ENCODE measurements around the gene NCBP1. TPM values are rescaled to one million over a fixed set of nuclear protein-coding genes. Genes with fewer than 3 reads are reported as not detected.

The NCBP1 gene
- total and polyA plus RNA-seq, 7 experiments from 2014 or later: 15.9 to 42.2 (median 35.6) TPM

DNA sequence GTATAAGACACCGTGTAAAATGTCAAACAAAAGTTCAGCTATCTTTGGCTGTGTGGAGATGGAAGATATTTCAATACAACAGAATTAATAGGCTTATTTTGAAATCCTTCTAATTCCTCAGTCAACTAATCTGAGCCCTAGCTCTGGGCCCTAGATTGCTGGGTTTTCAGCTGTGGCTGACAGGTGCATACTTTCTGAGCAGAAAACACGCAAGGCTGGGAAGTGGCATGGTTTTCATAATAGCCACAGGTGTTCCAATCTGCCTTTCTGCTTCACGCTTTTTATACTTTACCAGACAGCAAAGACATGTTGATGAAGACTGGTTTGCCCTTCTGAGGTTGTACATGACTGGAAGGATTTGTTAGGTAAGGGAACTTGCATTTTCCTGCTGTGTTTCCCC, 84.2 kb downstream of the NCBP1 start:
- Histone ChIP-seq H3K27ac (ENCODE audit: low read depth, low read length) (no peak overlapping the region), H3K4me3 (ENCODE audit: low read length) (no peak overlapping the region), H3K9me3 (ENCODE audit: control insufficient read depth in 2 of 3, low read length in 3 of 3) (no peaks in the 10 kb centered on the region), H3K4me1 (ENCODE audit: control insufficient read depth in 2 of 2, insufficient read depth in 2 of 2, low read length in 2 of 2) (peaks cover 6 to 10% of the 10 kb centered on the region in 2 donors), H3K36me3 (ENCODE audit: control insufficient read depth in 2 of 3, insufficient read depth in 3 of 3, low read length in 3 of 3) (no peaks in the 10 kb centered on the region), H3K27me3 (ENCODE audit: control insufficient read depth in 2 of 2, insufficient read depth in 2 of 2, low read length in 2 of 2) (no peaks in the 10 kb centered on the region)
- Mint-ChIP-seq H3K36me3 (peaks cover 0 to 12% (median 5%) of the 10 kb centered on the region in 5 donors), H3K27ac (no peak overlapping the region), H3K9me3 (peaks cover 1 to 9% (median 6%) of the 10 kb centered on the region in 11 donors), H3K27me3 (peaks cover 0 to 39% (median 7%) of the 10 kb centered on the region in 5 donors), H3K4me1 (peaks cover 2 to 26% (median 15%) of the 10 kb centered on the region in 7 donors), H3K4me3 (no peak overlapping the region)
- intact Hi-C loops (cut with micrococcal nuclease): no loop called here
- CTCF ChIA-PET: no interaction called here
- ATAC-seq: no peak
- no peak for DNase-seq
- POLR2A ChIA-PET: interaction anchor here (0.6 kb wide), 2 partner anchors 264 to 554 kb away, joined by 3 read pairs; no protein-coding TSS in a partner anchor

DNA sequence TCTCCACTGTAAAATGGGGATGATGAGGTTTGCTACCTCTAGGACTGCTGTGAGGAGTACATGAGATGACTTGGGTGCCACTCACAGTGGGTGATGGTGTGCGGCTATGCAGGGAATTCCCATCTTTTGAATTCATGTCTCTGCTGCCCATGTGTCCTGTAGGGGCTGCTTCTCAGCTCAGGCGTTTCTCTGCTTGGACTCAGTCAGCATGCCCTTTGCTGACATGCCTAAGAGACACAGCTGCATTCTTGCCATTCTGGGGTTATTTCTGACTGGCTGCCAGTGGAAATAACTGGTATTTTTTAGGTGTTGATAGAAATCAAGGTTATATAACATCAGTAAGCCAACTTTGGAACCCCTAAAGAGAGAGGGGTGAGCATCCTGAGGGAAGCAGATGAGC, 87.8 kb downstream of the NCBP1 start:
- ChIA-PET CTCF (no interaction called here), POLR2A (no interaction called here)
- H3K36me3 ChIP-seq (ENCODE audit: control insufficient read depth in 2 of 3, insufficient read depth in 3 of 3, low read length in 3 of 3): no peaks in the 10 kb centered on the region
- no peak overlapping the region for H3K4me3 Mint-ChIP-seq
- H3K9me3 ChIP-seq (ENCODE audit: control insufficient read depth in 2 of 3, low read length in 3 of 3): no peaks in the 10 kb centered on the region
- H3K27ac ChIP-seq (ENCODE audit: low read depth, low read length): no peak overlapping the region
- H3K4me3 ChIP-seq (ENCODE audit: low read length): no peak overlapping the region
- H3K4me1 Mint-ChIP-seq: peaks cover 0 to 5% (median 0%) of the 10 kb centered on the region in 7 donors
- H3K27me3 Mint-ChIP-seq: peaks cover 0 to 58% (median 21%) of the 10 kb centered on the region in 5 donors
- no peaks in the 10 kb centered on the region for H3K4me1 ChIP-seq (ENCODE audit: control insufficient read depth in 2 of 2, insufficient read depth in 2 of 2, low read length in 2 of 2)
- no peak overlapping the region for H3K27ac Mint-ChIP-seq
- intact Hi-C loops (cut with micrococcal nuclease): no loop called here
- H3K36me3 Mint-ChIP-seq: peaks cover 0 to 12% (median 5%) of the 10 kb centered on the region in 5 donors
- ATAC-seq (no peak), DNase-seq (no peak)
- H3K27me3 ChIP-seq (ENCODE audit: control insufficient read depth in 2 of 2, insufficient read depth in 2 of 2, low read length in 2 of 2): peaks cover 0 to 2% of the 10 kb centered on the region in 2 donors
- peaks cover 1 to 9% (median 6%) of the 10 kb centered on the region in 11 donors for H3K9me3 Mint-ChIP-seq

DNA sequence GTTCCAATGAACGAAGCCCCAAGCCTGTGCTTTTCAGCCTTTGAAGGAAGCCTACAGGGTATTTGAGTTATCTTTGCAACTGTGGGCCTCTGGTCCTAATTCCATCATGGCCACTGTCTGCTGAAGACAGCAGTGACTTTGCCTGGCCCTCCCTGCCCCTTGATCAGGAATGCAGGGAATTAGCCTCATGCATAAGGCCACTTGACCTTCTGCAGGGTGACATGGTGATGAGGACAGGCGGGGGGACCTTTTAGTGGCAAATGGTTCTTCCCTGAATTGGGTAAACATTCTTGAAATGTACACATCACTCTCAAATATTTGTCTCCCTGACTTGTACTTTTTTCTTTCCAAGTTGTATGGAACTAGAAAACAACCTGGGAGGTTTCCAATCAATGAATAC, 88.7 kb downstream of the NCBP1 start:
- H3K4me1 ChIP-seq (ENCODE audit: control insufficient read depth in 2 of 2, insufficient read depth in 2 of 2, low read length in 2 of 2): no peaks in the 10 kb centered on the region
- H3K4me1 Mint-ChIP-seq: peaks cover 0 to 5% (median 0%) of the 10 kb centered on the region in 7 donors
- ChIA-PET POLR2A (no interaction called here), CTCF (no interaction called here)
- H3K9me3 Mint-ChIP-seq: peaks cover 1 to 9% (median 6%) of the 10 kb centered on the region in 11 donors
- no peaks in the 10 kb centered on the region for H3K9me3 ChIP-seq (ENCODE audit: control insufficient read depth in 2 of 3, low read length in 3 of 3)
- H3K4me3 Mint-ChIP-seq: no peak overlapping the region
- H3K27ac ChIP-seq (ENCODE audit: low read depth, low read length): no peak overlapping the region
- peaks cover 0 to 12% (median 5%) of the 10 kb centered on the region in 5 donors for H3K36me3 Mint-ChIP-seq
- H3K4me3 ChIP-seq (ENCODE audit: low read length): no peak overlapping the region
- peaks cover 0 to 62% (median 21%) of the 10 kb centered on the region in 5 donors for H3K27me3 Mint-ChIP-seq
- intact Hi-C loops (cut with micrococcal nuclease): no loop called here
- no peaks in the 10 kb centered on the region for H3K36me3 ChIP-seq (ENCODE audit: control insufficient read depth in 2 of 3, insufficient read depth in 3 of 3, low read length in 3 of 3)
- DNase-seq: no peak
- H3K27me3 ChIP-seq (ENCODE audit: control insufficient read depth in 2 of 2, insufficient read depth in 2 of 2, low read length in 2 of 2): peaks cover 0 to 2% of the 10 kb centered on the region in 2 donors
- ATAC-seq: no peak
- H3K27ac Mint-ChIP-seq: no peak overlapping the region

Other genes with a start within 250 kb of the NCBP1 start
- gene TDRD7, start 221.7 kb upstream of the NCBP1 start, total RNA-seq: 10 to 100 TPM in 3 of 5 experiments, 1 to 10 TPM in 2; 7.8 to 15.0 (median 10.8) TPM
- gene TDRD7, start 221.7 kb upstream of the NCBP1 start, polyA plus RNA-seq: 1 to 10 TPM; 2.2 to 7.5 TPM
- gene TMOD1, start 132.2 kb upstream of the NCBP1 start, total RNA-seq: 1 to 10 TPM in 4 of 5 experiments, under 1 TPM in 1; 0.68 to 1.4 (median 1.1) TPM
- 1 to 10 TPM in 1 of 2 donors, under 1 TPM in 1; 0.76 to 1.7 TPM for gene TMOD1, start 132.2 kb upstream of the NCBP1 start, polyA plus RNA-seq
- gene TSTD2, start 453 bp upstream of the NCBP1 start, total RNA-seq: 10 to 100 TPM; 15.2 to 23.3 (median 18.6) TPM
- gene TSTD2, start 453 bp upstream of the NCBP1 start, polyA plus RNA-seq: 10 to 100 TPM in 1 of 2 donors, 1 to 10 TPM in 1; 9.8 to 12.2 TPM
- gene XPA, start 63.5 kb downstream of the NCBP1 start, total RNA-seq: 10 to 100 TPM; 16.7 to 30.3 (median 23.2) TPM
- 10 to 100 TPM; 32.4 to 38.9 TPM for gene XPA, start 63.5 kb downstream of the NCBP1 start, polyA plus RNA-seq
- not detected for gene FOXE1, start 219.4 kb downstream of the NCBP1 start, total RNA-seq
- gene FOXE1, start 219.4 kb downstream of the NCBP1 start, polyA plus RNA-seq: under 1 TPM in 1 of 2 donors, not detected in 1; 0.05 TPM